Measurements from ENCODE around the gene SPRED3.
"Not testable (repeated sequence)": the region's sequence is repeated elsewhere in the genome, so short reads cannot be mapped to it uniquely, and the experiment has no call there.

The SPRED3 gene

DNA sequence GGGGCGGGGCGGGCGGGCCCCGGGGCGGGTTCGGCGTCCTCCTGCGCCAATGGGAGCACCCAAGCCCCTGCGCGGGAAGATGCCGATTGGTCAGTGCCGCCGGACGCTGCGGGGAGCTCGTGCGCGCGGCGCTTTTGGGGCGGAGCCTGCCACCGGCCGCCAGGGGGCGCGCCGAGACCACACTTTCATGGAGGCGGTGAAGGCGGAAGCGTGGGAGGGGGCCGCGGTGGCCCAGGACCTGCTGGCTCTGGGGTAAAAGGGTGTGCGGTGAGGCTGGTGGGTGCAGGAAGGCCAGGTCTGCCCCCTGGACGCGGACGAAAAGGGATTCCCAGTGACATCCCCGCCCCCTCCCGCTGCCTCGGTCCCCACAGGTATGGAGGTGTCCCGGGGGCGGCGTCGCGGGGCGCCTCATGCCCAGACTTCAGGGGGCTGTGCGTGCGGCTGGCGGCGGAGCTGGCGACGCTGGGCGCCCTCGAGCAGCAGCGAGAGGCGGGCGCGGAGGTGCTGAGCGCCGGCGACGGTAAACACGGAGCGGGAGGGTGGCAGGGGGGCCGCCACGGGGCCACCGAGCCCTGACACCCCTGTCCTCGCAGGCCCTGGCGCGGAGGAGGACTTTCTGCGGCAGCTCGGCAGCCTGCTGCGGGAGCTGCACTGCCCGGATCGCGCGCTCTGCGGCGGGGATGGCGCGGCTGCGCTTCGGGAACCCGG lies 14.6 kb downstream of the SPRED3 start, which contains the start of gene FAM98C:
FAM98C (plus strand) TSS at position 127 of the 708 bp plus-strand sequence; CDS start at position 188, 61 bp downstream.
- H3K4me3 ChIP-seq (ENCODE audit: low read depth, low read length) = peak within 1 kb of the TSS; percentile 89
- TF ChIP-seq, protein P1, sequence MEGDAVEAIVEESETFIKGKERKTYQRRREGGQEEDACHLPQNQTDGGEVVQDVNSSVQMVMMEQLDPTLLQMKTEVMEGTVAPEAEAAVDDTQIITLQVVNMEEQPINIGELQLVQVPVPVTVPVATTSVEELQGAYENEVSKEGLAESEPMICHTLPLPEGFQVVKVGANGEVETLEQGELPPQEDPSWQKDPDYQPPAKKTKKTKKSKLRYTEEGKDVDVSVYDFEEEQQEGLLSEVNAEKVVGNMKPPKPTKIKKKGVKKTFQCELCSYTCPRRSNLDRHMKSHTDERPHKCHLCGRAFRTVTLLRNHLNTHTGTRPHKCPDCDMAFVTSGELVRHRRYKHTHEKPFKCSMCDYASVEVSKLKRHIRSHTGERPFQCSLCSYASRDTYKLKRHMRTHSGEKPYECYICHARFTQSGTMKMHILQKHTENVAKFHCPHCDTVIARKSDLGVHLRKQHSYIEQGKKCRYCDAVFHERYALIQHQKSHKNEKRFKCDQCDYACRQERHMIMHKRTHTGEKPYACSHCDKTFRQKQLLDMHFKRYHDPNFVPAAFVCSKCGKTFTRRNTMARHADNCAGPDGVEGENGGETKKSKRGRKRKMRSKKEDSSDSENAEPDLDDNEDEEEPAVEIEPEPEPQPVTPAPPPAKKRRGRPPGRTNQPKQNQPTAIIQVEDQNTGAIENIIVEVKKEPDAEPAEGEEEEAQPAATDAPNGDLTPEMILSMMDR (IDR thresholded peaks at IDR 0.05; ENCODE audit: low read depth, low read length) = peak; percentile 61

- H3K4me3 ChIP-seq (ENCODE audit: low read depth, low read length) = no peak overlapping the region
- TF ChIP-seq, protein P1 (IDR thresholded peaks at IDR 0.05; ENCODE audit: low read depth, low read length) = no peak
These were observed 16.4 kb downstream of the SPRED3 start for GRCh38 chr19:38404858-38405257.

DNA sequence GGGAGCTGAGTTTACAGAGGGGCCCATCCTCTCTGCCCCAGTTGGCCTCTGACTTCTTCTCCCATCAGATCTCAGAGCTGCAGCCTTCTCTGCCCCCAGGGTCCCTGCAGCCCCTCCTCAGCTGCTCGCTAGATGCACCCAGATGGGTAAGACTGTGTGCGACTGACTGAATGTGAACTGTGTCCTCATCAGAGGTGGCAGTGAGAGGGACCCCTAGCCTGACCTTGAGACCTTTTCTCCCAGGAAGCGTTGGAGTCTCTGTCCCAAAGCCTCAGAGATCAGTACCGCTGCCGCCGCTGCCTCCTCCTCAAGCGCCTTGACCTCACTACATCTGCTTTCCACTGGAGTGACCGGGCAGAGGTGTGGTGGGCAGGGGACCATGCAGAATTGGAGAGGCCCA lies 16.8 kb downstream of the SPRED3 start:
- TF ChIP-seq, protein P1 (IDR thresholded peaks at IDR 0.05; ENCODE audit: low read depth, low read length) = no peak
- H3K4me3 ChIP-seq (ENCODE audit: low read depth, low read length) = no peak overlapping the region

DNA sequence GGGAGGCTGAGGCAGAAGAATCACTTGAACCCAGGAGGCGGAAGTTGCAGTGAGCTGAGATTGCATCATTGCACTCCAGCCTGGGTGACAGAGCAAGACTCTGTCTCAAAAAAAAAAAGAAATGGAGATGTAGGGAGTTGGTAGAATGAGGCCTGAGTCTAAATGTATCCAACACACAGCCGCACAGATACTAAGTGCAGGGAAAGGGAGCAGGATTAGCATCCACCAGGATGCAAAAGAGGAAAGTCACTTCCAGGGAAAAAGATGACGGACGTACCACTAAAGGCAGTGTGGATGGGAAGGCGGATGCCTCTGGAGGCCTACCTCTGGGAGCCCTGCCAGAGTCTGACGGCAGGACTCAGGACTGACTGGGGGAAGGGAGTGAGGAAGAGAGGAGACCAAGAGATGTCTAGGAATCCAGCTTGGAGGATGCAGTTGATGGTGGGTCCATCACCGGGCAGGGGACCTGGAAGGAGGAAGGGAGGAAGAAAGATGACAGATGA lies 21.2 kb downstream of the SPRED3 start:
- no peak overlapping the region for H3K4me3 ChIP-seq (ENCODE audit: low read depth, low read length)
- TF ChIP-seq, protein P1 (IDR thresholded peaks at IDR 0.05; ENCODE audit: low read depth, low read length) = no peak

DNA sequence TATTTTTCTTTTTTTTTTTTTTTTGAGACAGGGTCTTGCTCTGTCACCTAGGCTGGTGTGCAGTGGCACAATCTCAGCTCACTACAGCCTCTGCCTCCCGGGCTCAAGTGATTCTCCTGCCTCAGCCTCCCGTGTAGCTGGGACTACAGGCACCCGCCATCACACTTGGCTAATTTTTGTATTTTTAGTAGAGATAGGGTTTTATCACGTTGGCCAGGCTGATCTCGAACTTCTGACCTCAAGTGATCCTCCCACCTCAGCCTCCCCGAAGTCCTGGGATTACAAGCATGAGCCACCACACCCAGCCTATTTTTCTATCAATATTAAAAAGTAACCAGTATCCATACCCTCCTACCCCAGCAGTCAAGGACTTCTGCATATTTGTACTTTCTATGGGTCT lies 21.9 kb downstream of the SPRED3 start:
- H3K4me3 ChIP-seq (ENCODE audit: low read depth, low read length) = not testable (repeated sequence)

- H3K4me3 ChIP-seq (ENCODE audit: low read depth, low read length) = no peak overlapping the region
- TF ChIP-seq, protein P1 (IDR thresholded peaks at IDR 0.05; ENCODE audit: low read depth, low read length) = no peak
These were observed 22.7 kb downstream of the SPRED3 start for GRCh38 chr19:38411041-38411712.

DNA sequence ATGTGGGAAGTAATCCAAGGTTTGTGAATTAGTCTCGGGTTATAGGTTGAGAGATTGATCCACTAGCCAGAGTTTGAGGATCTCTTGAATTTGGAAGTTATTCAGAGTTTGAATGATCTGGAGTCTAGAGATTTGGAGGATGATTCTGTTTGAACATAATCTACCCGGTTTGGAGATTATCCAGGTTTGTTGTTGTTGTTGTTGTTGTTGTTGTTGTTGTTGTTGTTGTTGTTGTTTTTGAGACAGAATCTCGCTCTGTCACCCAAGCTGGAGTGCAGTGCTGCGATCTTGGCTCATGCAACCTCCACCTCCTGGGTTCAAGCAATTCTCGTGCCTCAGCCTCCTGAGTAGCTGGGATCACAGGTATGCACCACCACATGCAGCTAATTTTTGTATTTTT lies 23.4 kb downstream of the SPRED3 start:
- not testable (repeated sequence) for H3K4me3 ChIP-seq (ENCODE audit: low read depth, low read length)

DNA sequence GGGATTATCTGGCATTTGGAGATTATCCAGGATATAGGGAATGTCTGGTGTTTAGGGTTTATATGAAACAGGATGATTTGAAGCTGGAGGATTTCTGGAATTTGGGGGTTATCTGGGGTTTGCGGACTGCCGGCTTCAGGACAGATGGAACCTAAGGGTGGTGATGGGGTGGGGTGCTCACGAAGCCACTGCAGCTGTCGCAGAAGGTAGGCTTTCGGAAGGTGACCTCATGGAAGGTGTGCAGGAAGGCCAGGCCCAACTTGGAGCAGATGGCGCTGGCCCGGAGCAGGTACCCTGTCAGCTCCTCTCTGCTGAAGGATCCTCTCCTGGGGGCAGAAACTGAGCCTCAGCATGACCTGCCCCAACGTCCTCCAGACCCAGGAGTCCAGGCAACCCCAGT lies 24.0 kb downstream of the SPRED3 start:
- TF ChIP-seq, protein P1 (IDR thresholded peaks at IDR 0.05; ENCODE audit: low read depth, low read length) = no peak
- H3K4me3 ChIP-seq (ENCODE audit: low read depth, low read length) = no peak overlapping the region

Measured in WI38 (cell line).